ENCODE data around the gene WNT8B.

DNA sequence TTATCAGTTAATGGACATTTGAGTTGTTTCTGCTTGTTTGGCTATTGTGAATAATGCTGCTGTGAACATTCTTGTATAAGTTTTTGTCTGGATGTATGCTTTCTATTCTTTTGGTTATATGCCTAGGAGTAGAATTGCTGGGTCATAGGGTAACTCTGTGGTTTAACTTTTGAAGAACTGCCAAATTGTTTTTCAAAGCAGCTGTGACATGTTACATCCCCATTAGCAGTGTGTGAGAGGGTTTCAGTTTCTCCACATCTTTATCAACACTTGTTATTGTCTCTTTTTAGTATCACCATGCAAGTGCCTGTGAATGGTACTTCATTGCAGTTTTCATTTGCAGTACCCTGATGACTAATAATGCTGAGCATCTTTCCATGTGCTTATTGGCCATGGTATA is 69.0 kb downstream of the WNT8B start:
- TF ChIP-seq, protein P1, sequence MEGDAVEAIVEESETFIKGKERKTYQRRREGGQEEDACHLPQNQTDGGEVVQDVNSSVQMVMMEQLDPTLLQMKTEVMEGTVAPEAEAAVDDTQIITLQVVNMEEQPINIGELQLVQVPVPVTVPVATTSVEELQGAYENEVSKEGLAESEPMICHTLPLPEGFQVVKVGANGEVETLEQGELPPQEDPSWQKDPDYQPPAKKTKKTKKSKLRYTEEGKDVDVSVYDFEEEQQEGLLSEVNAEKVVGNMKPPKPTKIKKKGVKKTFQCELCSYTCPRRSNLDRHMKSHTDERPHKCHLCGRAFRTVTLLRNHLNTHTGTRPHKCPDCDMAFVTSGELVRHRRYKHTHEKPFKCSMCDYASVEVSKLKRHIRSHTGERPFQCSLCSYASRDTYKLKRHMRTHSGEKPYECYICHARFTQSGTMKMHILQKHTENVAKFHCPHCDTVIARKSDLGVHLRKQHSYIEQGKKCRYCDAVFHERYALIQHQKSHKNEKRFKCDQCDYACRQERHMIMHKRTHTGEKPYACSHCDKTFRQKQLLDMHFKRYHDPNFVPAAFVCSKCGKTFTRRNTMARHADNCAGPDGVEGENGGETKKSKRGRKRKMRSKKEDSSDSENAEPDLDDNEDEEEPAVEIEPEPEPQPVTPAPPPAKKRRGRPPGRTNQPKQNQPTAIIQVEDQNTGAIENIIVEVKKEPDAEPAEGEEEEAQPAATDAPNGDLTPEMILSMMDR (IDR thresholded peaks at IDR 0.05): no peak
- TF ChIP-seq ZFX (IDR thresholded peaks at IDR 0.05; ENCODE audit: borderline replicate concordance): no peak

All from 22Rv1 (cell line).